HFF-Myc (cell line): ENCODE results near the gene UTRN.

Experiments used
- DNase-seq: peaks from one replicate; pipeline ENCODE4 v3.0.0-alpha.2; 2011; ENCODE audit warnings: low read depth; ENCODE audit errors: extremely low read depth
- H3K4me3 ChIP-seq: replicated peaks from 2 replicates; pipeline ENCODE4 v1.5.1; 2011; ENCODE audit warnings: low read depth, mild to moderate bottlenecking, control low read depth, low read length
- TF ChIP-seq, protein P1 (sequence below): IDR thresholded peaks from 2 replicates; pipeline ENCODE4 v1.5.1; 2012; ENCODE audit warnings: mild to moderate bottlenecking, low read depth, low read length, control low read depth; ENCODE audit errors: missing control alignments

The UTRN gene

GRCh38 chr6:144252259-144252658, 32.9 kb upstream of the UTRN start:
- H3K4me3 ChIP-seq, result no peak overlapping the region
- no peak for DNase-seq
- TF ChIP-seq, protein P1, sequence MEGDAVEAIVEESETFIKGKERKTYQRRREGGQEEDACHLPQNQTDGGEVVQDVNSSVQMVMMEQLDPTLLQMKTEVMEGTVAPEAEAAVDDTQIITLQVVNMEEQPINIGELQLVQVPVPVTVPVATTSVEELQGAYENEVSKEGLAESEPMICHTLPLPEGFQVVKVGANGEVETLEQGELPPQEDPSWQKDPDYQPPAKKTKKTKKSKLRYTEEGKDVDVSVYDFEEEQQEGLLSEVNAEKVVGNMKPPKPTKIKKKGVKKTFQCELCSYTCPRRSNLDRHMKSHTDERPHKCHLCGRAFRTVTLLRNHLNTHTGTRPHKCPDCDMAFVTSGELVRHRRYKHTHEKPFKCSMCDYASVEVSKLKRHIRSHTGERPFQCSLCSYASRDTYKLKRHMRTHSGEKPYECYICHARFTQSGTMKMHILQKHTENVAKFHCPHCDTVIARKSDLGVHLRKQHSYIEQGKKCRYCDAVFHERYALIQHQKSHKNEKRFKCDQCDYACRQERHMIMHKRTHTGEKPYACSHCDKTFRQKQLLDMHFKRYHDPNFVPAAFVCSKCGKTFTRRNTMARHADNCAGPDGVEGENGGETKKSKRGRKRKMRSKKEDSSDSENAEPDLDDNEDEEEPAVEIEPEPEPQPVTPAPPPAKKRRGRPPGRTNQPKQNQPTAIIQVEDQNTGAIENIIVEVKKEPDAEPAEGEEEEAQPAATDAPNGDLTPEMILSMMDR, result no peak

DNA sequence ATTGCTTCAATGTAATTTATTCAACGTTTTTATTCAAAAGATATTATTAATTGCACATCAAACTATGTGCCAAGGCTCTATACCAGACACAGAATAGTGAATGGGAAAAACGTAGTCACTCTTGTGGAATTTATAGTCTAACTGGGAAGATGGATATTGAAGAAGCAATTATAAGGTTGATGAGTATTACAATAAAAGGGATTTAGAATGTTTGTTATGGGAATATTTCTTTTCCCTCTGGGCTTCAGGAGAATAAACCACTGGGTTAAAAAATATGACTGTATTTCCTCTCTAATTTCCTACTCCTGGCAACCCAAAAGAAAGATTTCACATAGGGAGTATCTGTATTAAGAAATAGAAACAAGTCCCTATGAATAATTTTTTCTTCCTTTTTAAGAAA, 25.1 kb upstream of the UTRN start:
- TF ChIP-seq, protein P1, result no peak
- DNase-seq, result no peak
- H3K4me3 ChIP-seq, result no peak overlapping the region

DNA sequence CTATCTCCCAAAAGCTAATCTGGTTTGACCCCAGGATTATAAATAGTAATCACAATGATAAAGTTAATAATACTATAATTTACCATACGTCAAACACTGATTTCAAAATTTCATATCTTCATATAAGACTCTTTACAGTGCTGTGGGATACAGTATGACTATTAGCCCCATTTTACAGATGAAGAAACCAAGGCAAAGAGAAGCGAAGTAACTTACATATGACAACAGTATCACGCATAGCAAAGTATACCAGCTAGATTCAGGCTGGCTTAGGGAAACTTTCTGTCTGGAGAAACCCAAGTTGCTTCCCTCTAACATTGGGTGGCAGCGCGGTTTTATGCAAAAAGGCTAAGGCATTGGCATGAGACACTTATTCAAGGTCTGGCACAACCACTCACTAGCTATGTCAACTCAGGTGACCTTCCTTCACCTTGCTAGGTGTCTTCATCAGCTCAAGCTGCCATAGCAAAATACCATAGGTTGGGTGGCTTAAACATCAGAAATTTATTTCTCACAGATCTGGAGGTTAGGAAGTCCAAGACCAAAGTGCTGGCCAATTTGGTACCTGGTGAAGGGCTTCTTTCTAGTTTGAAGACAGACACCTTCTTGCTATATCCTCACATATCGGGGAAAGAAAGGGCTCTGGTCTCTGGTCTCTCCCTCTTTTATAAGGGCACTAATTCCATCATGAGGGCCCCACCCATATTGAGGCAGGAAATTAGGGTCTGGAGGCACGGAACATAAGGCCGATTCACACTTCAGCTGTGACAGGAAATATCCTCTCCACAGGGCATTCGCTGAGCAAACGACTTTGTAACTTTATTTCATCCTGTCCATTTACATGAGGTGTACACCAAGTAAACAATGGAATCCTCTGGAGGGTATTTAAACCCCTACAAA, 22.4 kb upstream of the UTRN start:
- no peak for DNase-seq
- no peak overlapping the region for H3K4me3 ChIP-seq
- TF ChIP-seq, protein P1, result no peak

- no peak overlapping the region for H3K4me3 ChIP-seq
- TF ChIP-seq, protein P1, result no peak
- DNase-seq, result no peak
These were observed 21.3 kb upstream of the UTRN start for GRCh38 chr6:144263786-144264185.

DNA sequence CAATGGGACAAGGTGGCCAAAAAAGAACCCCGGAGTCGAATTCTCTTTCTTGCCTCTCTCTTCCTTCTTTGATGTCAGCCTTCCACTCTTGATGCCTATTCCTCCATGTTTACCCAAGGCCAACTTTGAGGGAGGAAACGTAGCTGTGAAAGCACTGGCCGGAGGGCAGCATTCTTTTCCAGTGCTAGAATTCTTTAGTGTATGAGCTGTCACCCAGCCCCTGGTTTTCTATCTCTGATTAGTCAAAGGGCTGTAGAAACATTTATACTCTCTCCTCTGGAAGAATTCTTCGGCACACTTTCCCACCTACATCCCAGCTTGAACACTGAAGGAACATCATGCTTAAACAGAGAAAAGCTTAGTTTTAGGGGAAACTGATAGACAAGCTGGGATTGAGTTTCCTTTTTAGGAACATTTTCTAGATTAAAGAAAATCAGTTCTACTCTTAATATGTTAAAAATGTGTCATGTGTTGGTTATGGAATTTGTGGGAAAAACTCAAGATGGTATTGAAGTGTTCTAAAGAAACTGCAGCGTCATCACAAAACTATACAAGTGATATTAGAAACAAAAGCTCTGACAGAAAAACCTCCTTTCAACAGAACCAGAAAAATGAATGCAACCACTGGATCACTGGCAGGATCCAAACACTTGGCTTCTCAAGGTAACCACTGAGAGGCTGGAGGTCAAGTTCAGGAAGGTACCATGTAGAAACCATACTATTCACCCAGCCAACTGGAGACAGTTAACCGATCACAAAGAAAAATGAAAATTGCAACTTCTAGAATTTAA, 20.7 kb upstream of the UTRN start:
- H3K4me3 ChIP-seq, result no peak overlapping the region
- peak; percentile 70 for DNase-seq
- TF ChIP-seq, protein P1, result no peak

DNA sequence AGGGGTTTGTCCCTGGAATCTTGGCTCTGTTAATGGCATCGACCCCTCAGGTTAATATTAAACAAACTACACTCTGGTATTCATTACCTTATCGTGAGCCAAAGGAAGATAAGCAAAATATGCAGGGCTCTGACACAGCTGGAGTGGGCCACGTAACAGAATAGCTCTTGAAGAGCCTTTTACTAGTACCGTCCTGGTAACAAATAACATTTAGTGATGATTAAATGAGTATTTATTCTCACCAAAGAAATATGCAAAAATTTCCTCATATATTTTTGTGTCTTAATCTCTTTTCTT, 20.1 kb upstream of the UTRN start:
- no peak overlapping the region for H3K4me3 ChIP-seq
- TF ChIP-seq, protein P1, result no peak
- DNase-seq, result no peak
